PC-9 (cell line): Measurements from ENCODE around the gene KCNH1. TPM values are rescaled to one million over a fixed set of nuclear protein-coding genes. Genes with fewer than 3 reads are reported as not detected.

ENCODE experiments used
- BruUV-seq: library from RNA; stranded (reverse); fragments of 400-500 nt; replicated peaks from 2 replicates; lab custom pipeline; 2021; lab: Mats Ljungman, UMichigan
- CTCF ChIA-PET: fragments of 300-600 bp; sonication (Branson Sonifier 250); formaldehyde crosslinking; loops from one replicate; lab custom pipeline; 2022; ENCODE audit warnings: antibody characterized with exemption; lab: Charles Lee
- POLR2A ChIA-PET: fragments of 300-600 bp; sonication (Branson Sonifier 250); formaldehyde crosslinking; loops from one replicate; lab custom pipeline; 2022; ENCODE audit warnings: antibody characterized with exemption; ENCODE audit not compliant: unreplicated experiment; lab: Charles Lee
- DNase-seq, 2 experiments: peaks; one replicate each; pipeline versions ENCODE4 v3.0.0 to v3.0.0-alpha.2; 2015 to 2022; ENCODE audit warnings: mixed read lengths in 1 of 2
- H2AFZ ChIP-seq: fragments of 200-600 bp; sonication (generic); 2 replicates; pipeline ENCODE4 v1.8.1; 2017; ENCODE audit warnings: antibody characterized with exemption
- H3F3A ChIP-seq: fragments of 200-600 bp; sonication (generic); 2 replicates; pipeline ENCODE4 v1.8.1; 2017; ENCODE audit warnings: antibody characterized with exemption, mild to moderate bottlenecking, low read depth; ENCODE audit not compliant: insufficient read depth
- H3K27ac ChIP-seq: fragments of 200-600 bp; sonication (generic); 2 replicates; pipeline ENCODE4 v1.6.1; 2016; ENCODE audit warnings: mixed run types
- H3K27me3 ChIP-seq: fragments of 200-600 bp; sonication (generic); 2 replicates; pipeline ENCODE4 v1.6.1; 2016; ENCODE audit warnings: low read depth, mixed run types; ENCODE audit not compliant: insufficient read depth
- H3K36me3 ChIP-seq: fragments of 200-600 bp; sonication (generic); 2 replicates; pipeline ENCODE4 v1.6.1; 2016; ENCODE audit warnings: low read depth, mixed run types
- H3K4me1 ChIP-seq: fragments of 200-600 bp; sonication (generic); replicated peaks from 2 replicates; pipeline ENCODE4 v1.6.1; 2016; ENCODE audit warnings: mixed run types; ENCODE audit not compliant: insufficient read depth
- H3K4me2 ChIP-seq: fragments of 200-600 bp; sonication (generic); 2 replicates; pipeline ENCODE4 v1.6.1; 2017; ENCODE audit warnings: mixed run types
- H3K4me3 ChIP-seq: fragments of 200-600 bp; sonication (generic); 2 replicates; pipeline ENCODE4 v1.6.1; 2016; ENCODE audit warnings: mixed run types
- H3K79me2 ChIP-seq: fragments of 200-600 bp; sonication (generic); 2 replicates; pipeline ENCODE4 v1.6.1; 2017; ENCODE audit warnings: low read depth, mixed run types
- H3K9me2 ChIP-seq: fragments of 200-600 bp; sonication (generic); 2 replicates; pipeline ENCODE4 v1.8.1; 2017; ENCODE audit warnings: mild to moderate bottlenecking; ENCODE audit not compliant: insufficient read depth
- H3K9me3 ChIP-seq: fragments of 200-600 bp; sonication (generic); 2 replicates; pipeline ENCODE4 v1.8.1; 2016; ENCODE audit warnings: low read depth; ENCODE audit not compliant: insufficient read depth
- H4K20me1 ChIP-seq: fragments of 200-600 bp; sonication (generic); 2 replicates; pipeline ENCODE4 v1.8.1; 2017; ENCODE audit not compliant: insufficient read depth
- EZH2 ChIP-seq: fragments of 200-600 bp; sonication (generic); IDR thresholded peaks from 2 replicates; pipeline ENCODE4 v1.8.0; 2017; ENCODE audit warnings: antibody characterized with exemption, low read depth
- intact Hi-C: fragments of 100-400 bp; cut with micrococcal nuclease; formaldehyde crosslinking; loops from one replicate; pipeline ENCODE4 v1.10.0; 2022; ENCODE audit not compliant: unreplicated experiment
- total RNA-seq: library from RNA; stranded (reverse); gene quantifications from 2 replicates; pipeline ENCODE4 v1.2.3, GENCODE V29; 2021
- TF ChIP-seq, protein P1 (sequence below): fragments of 200-600 bp; sonication (generic); conservative IDR thresholded peaks from 2 replicates; pipeline ENCODE4 v1.6.1; 2017; ENCODE audit warnings: mixed run types, antibody characterized with exemption, mild to moderate bottlenecking, moderate library complexity

The KCNH1 gene
- total RNA-seq, 1 experiment from 2014 or later: not detected

DNA sequence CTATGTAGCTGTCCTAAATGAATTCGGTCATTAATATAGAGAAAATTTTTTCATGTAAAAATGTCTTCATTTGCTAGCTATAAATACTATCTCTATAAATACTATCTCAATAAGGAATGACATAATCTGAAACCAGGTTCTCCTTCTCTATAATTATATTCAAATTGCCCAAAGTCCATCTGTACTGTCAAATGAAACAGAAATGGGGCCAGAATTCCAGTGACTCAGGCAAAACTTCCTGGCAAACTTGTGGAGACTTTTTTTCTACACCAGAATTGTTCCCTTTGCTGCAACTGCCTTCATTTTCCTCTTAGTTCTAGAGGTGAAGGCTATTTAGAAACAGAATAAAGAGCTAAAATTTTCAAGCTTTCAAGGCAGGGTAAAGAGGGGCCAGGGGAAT lies 152.5 kb downstream of the KCNH1 start:
- no peaks in the 10 kb centered on the region for H4K20me1 ChIP-seq
- TF ChIP-seq, protein P1, sequence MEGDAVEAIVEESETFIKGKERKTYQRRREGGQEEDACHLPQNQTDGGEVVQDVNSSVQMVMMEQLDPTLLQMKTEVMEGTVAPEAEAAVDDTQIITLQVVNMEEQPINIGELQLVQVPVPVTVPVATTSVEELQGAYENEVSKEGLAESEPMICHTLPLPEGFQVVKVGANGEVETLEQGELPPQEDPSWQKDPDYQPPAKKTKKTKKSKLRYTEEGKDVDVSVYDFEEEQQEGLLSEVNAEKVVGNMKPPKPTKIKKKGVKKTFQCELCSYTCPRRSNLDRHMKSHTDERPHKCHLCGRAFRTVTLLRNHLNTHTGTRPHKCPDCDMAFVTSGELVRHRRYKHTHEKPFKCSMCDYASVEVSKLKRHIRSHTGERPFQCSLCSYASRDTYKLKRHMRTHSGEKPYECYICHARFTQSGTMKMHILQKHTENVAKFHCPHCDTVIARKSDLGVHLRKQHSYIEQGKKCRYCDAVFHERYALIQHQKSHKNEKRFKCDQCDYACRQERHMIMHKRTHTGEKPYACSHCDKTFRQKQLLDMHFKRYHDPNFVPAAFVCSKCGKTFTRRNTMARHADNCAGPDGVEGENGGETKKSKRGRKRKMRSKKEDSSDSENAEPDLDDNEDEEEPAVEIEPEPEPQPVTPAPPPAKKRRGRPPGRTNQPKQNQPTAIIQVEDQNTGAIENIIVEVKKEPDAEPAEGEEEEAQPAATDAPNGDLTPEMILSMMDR: no peak
- TF ChIP-seq EZH2: no peak
- no peak overlapping the region for H3K27ac ChIP-seq
- no peaks in the 10 kb centered on the region for H3K36me3 ChIP-seq
- ChIA-PET CTCF (no interaction called here), POLR2A (no interaction called here)
- intact Hi-C loops: no loop called here
- H3K27me3 ChIP-seq: no peaks in the 10 kb centered on the region
- H3F3A ChIP-seq: no peaks in the 10 kb centered on the region
- no peak for DNase-seq
- no peak overlapping the region for H3K4me2 ChIP-seq
- no peaks in the 10 kb centered on the region for H3K79me2 ChIP-seq
- no peaks in the 10 kb centered on the region for H3K9me3 ChIP-seq
- no peaks in the 10 kb centered on the region for H3K9me2 ChIP-seq
- no peak overlapping the region for H2AFZ ChIP-seq
- no peak overlapping the region for H3K4me3 ChIP-seq
- no peaks in the 10 kb centered on the region for H3K4me1 ChIP-seq
- no TSS peak for BruUV-seq

DNA sequence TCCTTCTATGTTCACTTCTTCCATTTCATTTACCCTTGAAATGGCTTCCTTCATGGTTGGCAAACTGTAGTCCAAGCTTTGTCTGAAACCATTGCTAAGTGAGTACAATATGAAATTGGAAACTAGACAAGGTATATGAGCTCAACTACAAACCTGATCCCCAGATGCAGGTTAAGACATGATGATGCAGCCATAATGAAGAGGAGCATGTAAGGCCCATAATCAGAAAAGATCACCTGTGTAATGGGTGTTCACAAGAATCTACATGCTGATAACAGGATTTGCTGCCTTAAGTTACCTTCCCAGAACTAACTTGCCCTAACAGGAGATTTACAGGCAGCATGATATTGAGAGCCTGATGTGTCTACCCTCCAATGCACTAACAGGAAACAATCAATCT lies 153.9 kb downstream of the KCNH1 start:
- ChIA-PET POLR2A (no interaction called here), CTCF (no interaction called here)
- TF ChIP-seq EZH2: no peak
- TF ChIP-seq, protein P1: no peak
- Histone ChIP-seq H3K4me1 (no peaks in the 10 kb centered on the region), H3K9me3 (no peaks in the 10 kb centered on the region), H3K4me3 (no peak overlapping the region), H3F3A (no peaks in the 10 kb centered on the region), H3K27me3 (no peaks in the 10 kb centered on the region), H2AFZ (no peak overlapping the region), H3K4me2 (no peak overlapping the region), H4K20me1 (no peaks in the 10 kb centered on the region), H3K79me2 (no peaks in the 10 kb centered on the region), H3K9me2 (no peaks in the 10 kb centered on the region), H3K27ac (no peak overlapping the region), H3K36me3 (no peaks in the 10 kb centered on the region)
- BruUV-seq: no TSS peak
- no peak for DNase-seq
- intact Hi-C loops: no loop called here

DNA sequence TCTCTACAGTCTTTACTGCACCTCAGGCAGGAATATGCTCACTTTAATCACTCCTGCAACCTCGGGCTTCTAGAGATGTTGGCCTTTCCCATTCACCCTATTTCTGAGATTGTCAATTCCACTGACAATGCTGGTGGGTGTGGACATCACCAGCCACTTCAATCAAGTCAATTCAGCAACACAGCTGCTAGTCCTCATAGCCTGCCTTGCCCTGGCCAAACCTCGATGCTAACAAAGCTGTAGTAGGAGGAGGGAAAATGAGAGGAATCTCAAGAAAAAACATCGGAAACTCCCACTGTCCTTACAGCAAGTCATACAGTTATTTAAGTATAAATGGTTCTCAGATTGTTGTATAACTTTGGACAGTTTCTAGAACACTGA lies 155.0 kb downstream of the KCNH1 start:
- CTCF ChIA-PET: no interaction called here
- no peak overlapping the region for H3K27ac ChIP-seq
- H3K4me1 ChIP-seq: no peaks in the 10 kb centered on the region
- no peak overlapping the region for H2AFZ ChIP-seq
- H3K9me2 ChIP-seq: no peaks in the 10 kb centered on the region
- no peak for TF ChIP-seq EZH2
- TF ChIP-seq, protein P1: no peak
- no peak for DNase-seq
- no TSS peak for BruUV-seq
- H3F3A ChIP-seq: no peaks in the 10 kb centered on the region
- no peaks in the 10 kb centered on the region for H3K79me2 ChIP-seq
- POLR2A ChIA-PET: no interaction called here
- H3K4me3 ChIP-seq: no peak overlapping the region
- H3K36me3 ChIP-seq: no peaks in the 10 kb centered on the region
- H3K9me3 ChIP-seq: no peaks in the 10 kb centered on the region
- intact Hi-C loops: no loop called here
- H4K20me1 ChIP-seq: no peaks in the 10 kb centered on the region
- no peaks in the 10 kb centered on the region for H3K27me3 ChIP-seq
- no peak overlapping the region for H3K4me2 ChIP-seq
